ENCODE results near the gene CD99L2.

CD99L2 gene, protein sequence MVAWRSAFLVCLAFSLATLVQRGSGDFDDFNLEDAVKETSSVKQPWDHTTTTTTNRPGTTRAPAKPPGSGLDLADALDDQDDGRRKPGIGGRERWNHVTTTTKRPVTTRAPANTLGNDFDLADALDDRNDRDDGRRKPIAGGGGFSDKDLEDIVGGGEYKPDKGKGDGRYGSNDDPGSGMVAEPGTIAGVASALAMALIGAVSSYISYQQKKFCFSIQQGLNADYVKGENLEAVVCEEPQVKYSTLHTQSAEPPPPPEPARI

DNA sequence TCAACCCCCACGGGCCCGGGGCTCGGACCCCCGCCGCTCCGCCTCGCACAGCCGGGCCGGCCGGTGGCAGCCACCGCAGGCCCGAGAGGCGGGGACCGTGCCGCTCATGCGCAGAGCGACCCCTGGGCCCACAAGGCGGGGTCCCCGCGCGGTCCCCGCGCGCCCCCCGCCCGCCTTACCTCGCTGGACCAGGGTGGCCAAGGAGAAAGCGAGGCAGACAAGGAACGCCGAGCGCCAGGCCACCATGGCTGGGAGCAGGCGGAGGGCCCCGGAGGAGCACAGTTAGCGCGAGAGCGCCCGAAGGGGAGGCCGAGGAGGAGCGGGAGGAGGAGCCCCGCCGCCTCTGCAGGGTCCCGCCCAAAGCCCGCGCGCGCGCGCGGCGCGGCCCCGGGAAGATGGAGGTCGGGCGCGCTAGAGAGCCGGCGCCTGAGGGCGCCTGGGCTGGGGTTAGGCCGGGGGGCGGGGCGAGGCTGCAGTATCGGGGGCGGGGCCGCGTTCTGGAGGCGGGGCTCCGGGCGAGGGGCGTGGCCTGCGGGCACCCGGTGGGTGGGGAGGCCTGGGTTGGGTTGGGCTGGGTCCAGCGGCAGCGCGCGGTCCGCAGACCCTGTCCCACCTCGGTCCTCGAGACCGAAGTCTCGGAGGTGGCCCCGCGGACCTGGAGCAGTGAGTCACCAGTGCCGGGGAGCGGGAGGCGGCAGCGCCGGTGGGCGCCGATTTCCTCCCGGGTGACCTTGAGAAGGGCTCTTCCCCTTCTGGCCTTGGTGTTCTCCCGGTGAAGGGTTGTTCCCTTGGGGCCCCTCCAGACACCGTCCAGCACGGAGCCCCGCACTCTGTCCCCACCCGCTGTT is at the start of gene CD99L2:
Gene CD99L2, minus strand, starts transcription at position 326 of the 848 bp plus-strand sequence. Its CDS starts 80 bp downstream, at position 246.
- FAIRE-seq (peak; percentile 85), DNase-seq (ENCODE audit: insufficient read length, low spot score) (peak; percentile 82)

DNA sequence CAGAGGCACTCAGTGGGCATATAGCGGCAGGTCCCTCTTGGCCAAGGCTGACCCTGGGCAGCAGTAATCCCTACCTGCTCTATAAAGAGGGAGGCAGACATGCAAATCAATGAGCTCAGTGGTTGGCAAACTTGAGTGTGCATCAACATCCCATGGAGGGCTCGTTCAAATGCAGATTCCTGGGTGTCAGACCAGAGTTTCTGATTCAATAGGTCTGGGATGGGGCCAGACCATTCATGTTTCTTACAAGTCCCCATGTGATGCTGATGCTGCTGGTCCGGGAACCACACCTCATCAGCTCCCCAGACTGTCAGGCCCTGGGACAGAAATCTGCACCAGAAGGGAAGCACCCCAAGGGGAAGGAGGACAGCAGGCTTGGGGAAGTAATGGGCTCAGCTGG is 45.8 kb upstream of the CD99L2 start:
- FAIRE-seq = no peak
- DNase-seq (ENCODE audit: insufficient read length, low spot score) = no peak

DNA sequence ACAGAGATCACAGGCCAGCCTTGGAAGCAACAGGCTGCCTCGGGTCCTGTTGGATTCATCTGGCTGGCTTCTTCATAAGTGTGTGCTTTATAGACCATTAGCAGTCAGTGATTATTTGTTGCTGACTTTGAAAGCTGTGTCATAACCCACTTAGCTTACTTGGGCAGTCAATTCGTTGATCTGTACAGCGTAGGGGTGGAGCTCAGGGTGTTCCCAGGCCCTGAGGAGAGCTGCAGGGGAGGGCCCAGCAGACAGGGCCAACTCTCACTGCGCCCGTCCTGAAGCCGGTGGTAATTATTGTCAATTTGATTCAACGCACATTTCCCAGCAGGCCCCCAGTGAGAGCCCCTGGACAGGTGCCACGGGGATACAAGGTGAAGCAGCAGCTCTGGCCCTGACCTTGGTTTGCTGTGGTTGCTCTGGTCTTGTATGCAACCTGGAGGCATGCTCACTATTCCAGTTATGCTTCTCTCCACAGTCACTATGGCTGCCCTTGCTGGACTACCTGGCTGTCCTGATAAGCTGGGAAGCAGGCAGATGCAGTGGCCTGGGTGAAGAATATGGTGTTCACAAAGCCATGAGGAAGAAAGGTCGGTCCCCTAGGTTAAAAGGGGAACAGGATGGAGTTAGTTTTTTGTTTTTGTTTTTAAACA is 44.6 kb upstream of the CD99L2 start:
- DNase-seq (ENCODE audit: insufficient read length, low spot score) (no peak), FAIRE-seq (peak; percentile 26)

DNA sequence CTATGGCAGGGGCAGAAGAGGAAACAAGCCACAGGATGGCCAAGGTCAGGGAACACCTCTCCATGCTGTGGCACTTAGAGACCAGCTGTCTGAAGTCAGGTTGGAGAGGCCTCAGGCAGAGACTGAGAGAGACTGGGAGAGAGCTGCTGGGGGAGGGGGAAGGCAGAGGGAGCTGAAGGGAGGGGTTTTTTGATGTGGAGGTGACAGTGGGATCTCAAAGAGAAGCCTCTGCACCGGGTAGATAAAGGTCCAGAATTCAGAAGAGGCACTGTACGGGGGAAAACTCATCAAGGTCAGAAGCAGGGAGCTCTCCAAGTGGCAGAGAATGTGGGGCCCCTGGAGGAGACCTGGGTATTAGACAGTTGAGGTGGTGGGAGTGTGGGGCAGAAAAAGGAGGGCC is 43.1 kb upstream of the CD99L2 start:
- DNase-seq (ENCODE audit: insufficient read length, low spot score) (no peak), FAIRE-seq (no peak)

DNA sequence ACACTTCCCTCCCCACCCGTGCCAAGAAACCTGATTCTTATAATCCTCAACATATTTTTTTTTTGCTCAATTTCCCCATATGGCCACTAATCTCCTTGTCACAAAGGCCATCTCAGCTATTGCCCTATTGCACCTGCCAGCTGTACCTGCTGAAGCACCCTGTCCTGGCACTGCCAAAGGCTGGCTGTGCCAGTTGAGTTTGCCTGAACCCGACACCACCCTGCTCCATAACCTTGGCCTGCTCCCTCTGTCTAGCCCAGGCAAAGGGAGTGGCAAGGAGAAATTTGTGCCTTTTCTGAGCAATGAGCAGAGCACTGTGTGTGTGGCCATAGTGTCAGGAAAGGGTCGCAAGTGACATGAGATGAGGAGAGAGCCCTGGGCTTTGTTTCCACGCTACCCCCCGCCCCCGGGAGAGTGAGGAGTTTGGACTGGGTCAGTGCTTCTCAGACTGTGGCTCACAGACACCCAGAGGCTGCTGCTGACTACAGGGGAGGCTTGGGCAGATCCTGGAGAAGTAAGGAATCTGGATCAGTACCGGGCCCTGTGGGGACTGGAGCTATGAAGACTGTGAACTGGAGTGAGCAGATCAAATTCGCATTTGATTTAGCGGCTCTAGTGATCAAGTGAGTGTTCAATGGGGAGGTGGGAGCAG is 42.5 kb upstream of the CD99L2 start:
- DNase-seq (ENCODE audit: insufficient read length, low spot score) (no peak), FAIRE-seq (no peak)

DNA sequence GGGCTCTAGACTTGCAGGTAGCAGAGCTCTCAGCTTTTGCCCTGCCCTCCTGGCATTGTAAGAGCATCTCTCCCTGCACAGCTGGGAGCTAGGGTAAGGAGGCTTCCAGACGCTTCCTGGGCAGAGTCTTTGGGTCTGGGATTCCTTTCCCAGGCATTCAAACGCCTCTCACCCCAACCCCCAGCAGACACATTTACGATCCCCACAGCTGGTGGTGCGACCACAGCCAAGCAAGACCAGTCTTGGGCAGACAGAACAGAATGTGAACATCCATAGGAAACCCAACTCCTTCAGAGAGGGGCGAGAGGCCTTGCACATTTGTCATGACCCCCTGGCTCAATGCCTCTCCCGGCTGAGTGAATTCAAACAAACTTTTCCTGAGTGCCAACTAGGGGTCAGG is 38.1 kb upstream of the CD99L2 start:
- DNase-seq (ENCODE audit: insufficient read length, low spot score) (no peak), FAIRE-seq (no peak)

DNA sequence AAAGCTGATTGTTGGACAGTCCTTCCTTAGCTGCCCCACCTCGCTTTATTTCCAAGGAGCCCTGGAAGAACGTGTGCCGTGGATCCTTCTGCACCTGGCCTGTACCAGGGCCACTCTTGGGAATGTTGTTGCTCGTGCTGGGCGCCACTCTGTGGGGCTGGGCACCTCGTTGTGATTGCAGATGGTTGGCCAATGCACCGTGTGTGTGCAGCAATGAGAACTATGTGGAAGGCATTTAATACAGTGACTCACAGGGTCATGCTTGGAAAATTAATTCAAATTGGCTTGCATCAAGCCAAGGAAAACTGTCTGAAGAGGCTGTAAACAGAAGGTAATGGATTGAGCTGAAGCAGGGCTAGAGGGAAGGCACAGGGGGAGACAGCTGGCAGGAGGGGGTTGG is 37.0 kb upstream of the CD99L2 start:
- FAIRE-seq (no peak), DNase-seq (ENCODE audit: insufficient read length, low spot score) (no peak)

DNA sequence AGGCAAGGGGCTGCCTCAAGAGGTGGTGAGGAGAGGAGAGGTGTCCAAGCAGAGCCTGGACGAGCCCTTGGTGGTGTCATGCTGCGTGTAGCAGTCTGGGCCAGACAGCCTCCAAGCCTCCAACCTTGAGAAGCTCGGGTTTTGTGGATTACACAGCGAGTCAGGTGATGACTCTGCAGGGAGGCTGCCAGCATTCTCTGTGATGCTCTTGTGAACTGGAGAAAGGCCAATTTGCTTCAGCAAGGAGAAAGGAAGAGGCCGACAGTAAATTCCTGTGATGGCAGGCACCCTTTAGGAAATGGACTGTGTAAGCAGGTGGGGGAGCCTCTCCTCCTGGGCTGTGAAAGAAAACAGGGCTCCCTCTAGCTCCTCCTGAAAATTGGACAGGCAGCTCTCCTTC is 36.0 kb upstream of the CD99L2 start:
- FAIRE-seq (no peak), DNase-seq (ENCODE audit: insufficient read length, low spot score) (no peak)

DNA sequence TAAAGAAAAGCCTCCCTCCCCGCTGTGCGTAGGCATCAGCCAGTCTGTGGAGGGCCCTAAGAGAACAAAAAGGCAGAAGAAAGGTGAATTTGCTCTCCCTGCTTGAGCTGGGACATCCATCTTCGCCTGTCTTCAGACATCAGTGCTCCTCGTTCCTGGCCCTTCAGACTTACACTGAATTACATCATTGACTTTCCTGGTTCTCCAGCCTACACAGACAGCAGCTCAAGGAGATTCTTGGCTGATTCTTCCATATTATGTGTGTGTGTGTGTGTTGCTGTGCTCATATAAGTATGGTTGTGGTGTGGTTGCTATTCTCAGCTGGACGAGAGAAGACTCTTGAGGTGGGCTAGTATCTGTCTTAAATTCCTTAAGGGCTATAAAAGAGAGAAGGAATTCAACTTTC is 35.5 kb upstream of the CD99L2 start:
- FAIRE-seq (no peak), DNase-seq (ENCODE audit: insufficient read length, low spot score) (no peak)

DNA sequence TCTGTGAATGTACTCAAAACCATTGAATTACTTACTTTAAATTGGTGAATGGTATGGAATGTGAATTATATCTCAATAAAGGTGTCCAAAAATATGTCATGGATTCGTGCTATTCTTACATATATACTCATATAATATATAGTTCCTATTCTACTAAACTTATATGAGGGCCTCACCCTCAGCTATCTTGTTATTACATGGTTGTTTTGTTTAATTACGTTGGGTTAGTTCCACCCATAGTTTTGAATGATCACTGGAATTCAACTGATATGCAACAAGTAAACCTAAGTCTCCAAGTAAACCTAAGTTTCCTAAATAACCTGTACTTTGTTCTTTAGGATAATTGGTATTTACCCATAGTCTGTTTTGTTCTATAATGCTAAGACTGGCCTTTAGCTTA is 30.6 kb upstream of the CD99L2 start:
- no peak for DNase-seq (ENCODE audit: insufficient read length, low spot score)
- FAIRE-seq = no peak

DNA sequence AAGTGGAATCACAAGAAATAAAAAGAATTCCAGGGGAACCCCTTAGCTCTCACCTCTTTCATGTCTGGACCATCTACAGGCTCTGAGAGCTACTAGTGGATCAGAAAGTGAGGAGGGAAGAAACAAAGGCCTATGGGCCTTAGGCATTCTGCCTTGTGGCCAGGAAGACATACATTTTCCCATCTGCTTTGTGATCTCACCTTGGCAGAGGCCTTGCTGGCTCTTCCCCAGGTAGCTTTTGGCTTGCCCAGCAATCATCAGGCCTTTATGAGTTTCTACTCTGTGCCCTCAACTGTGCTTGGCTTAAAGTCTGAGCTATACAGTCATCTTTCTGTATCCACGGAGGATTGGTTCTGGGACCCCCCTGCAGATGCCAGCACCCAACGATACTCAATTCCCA is 28.3 kb upstream of the CD99L2 start:
- FAIRE-seq (no peak), DNase-seq (ENCODE audit: insufficient read length, low spot score) (no peak)

DNA sequence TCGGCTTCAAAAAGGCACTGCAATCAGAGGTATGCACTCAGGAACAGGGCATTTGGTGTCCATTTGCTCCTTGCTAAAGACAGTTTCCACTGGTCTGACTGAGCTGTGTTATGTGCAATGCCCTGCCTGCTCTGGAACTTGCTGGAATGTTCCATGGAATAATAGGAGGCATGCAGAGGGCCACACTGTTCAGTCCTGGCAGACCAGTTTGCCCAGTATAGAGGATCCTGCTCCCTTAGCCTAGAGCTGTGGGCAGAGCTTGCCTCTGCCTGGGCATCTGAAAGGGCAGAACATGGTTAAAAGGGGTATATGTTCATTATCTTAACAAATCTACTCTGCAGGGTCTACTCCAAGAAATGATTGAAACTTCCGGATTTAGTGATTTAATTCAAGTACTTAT is 27.8 kb upstream of the CD99L2 start:
- DNase-seq (ENCODE audit: insufficient read length, low spot score) (no peak), FAIRE-seq (peak; percentile 48)

DNA sequence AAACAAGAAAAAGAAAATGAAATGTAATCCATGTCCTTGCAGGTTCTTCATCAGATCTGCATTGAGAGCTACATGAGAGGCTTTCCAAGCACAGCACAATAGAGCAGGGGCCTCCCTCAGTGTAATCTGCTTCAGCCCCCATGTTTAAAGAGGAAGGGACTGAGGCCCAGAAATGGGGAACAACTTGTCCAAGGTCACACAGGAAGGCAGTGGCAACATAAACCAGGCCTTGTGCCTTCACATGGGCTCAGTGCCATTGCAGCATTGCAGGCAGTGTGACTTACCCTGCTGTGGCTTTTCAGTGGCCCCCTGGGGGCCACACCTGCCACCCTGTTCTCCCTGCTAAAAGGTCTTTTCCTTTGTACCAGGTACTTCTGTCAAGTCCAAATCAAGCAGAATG is 20.9 kb upstream of the CD99L2 start:
- DNase-seq (ENCODE audit: insufficient read length, low spot score) = no peak
- FAIRE-seq = no peak

DNA sequence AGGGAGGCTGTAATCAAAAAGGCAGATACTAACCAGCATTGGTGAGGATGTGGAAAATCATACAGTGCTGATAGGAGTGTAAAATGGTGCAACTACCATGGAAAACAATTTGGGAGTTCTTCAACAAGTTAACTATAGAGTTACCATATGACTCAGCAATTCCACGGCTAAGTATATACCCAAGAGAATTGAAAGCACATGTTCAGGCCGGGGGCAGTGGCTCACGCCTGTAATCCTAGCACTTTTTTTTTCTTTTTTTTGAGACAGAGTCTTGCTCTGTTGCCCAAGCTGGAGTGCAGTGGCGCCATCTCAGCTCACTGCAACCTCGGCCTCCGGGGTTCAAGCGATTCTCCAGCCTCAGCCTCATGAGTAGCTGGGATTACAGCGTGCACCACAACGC is 15.0 kb upstream of the CD99L2 start:
- no peak for DNase-seq (ENCODE audit: insufficient read length, low spot score)

DNA sequence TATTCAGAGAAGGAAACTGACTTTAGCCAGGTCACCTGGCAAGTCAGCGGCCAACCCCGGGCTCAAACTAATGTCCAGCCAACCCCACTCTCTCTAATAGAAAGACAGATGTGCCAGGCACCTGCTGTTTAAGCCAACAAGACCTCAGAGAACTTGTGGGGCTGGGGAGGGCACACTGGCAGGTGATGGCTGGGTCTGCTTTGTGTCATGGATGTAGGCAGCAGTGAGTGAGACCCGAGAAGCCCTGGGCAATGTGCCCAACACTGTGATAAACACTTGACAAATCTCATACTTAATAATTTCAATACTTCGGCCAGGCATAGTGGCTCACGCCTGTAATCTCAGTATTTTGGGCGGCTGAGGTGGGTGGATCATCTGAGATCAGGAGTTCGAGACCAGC is 9.0 kb upstream of the CD99L2 start:
- no peak for FAIRE-seq
- no peak for DNase-seq (ENCODE audit: insufficient read length, low spot score)

More for the DNA sequence above, 15.0 kb upstream of the CD99L2 start:
- FAIRE-seq = no peak

DNA sequence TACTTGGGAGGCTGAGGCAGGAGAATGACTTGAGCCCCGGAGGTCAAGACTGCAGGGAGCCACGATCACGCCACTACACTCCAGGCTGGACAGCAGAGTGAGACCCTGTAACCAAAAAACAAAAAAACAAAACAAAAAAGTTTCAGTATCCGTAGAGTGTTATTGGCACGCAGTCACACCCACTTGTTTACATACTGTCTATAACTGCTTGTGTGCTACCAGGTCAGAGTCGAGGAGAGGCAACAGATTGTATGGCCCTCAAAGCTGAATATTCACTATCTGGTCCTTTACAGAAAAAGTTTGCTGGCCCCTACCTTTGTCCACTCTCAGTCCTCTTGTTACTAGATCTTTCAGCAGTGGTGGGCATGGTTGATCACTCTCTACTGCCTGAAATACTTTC is 8.2 kb upstream of the CD99L2 start:
- FAIRE-seq (no peak), DNase-seq (ENCODE audit: insufficient read length, low spot score) (no peak)

DNA sequence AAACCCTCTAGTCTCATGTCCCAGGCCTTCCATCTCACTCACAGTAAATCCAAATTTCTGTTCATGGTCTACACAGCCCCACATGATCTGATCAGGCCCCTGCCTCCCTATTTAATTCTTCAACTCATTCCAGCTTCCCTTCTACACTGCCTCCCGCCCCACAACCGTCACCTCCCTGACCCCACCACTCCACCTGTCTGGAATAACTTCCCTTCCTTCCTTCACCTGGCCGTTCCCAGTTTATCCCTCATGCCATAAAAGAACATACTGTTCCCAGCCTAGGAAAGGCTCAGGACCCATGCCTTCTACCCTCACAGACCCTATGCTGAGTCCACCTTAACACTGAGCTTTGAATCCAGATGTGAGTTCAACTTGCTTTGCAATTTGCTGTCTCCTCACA is 6.8 kb upstream of the CD99L2 start:
- FAIRE-seq = no peak
- no peak for DNase-seq (ENCODE audit: insufficient read length, low spot score)

DNA sequence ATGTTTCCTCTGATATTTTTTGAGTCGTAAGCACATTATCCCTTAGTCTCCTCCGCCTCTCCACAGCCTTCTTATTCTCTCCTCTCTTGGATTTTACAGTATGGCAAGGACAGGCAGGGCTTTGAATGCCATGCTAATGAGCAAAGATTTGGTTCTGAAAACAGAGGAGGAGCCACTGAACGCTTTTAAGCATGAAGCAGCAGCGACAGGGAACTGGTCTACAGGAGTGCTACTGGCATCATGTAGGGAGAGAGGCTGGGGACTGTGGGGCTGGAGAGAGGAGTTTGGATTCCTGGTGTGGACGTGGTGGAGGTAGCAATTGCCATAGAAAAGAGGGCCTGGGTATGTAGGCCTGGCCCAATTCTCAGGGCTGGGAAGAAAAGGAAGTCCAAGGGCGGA is 4.6 kb upstream of the CD99L2 start:
- no peak for FAIRE-seq
- no peak for DNase-seq (ENCODE audit: insufficient read length, low spot score)

DNA sequence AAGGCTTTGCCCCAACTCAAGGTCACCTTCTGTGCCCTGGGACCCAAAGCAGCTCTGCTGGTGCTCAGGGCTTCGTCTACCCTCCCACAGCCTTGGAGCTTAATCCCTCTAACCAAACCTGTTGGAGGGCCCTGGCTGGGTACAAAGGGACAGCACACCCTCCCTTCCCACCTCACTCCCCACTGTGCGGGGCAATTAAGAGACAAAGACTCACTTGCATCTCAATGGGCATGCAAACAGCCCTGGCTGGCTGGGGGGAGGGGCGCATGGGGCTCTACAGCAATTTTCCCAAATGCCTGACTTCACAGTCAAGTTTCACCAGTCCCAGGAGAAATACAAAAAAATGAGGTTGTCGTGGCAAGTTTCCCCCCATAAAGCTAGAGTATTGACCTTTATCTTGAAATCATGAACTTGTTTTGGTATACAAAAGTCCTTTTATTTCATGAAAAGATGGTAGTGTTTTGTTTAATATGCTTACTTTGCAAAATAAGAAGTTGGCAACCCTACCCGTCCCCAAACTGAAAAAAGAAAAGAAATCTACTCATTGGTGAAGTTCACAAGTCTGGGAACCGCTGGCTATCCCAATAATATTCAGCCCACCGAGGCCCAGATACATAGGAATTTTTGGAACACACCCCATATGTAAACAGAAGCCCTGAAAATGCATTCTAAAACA is 4.1 kb upstream of the CD99L2 start:
- FAIRE-seq = no peak
- no peak for DNase-seq (ENCODE audit: insufficient read length, low spot score)

DNA sequence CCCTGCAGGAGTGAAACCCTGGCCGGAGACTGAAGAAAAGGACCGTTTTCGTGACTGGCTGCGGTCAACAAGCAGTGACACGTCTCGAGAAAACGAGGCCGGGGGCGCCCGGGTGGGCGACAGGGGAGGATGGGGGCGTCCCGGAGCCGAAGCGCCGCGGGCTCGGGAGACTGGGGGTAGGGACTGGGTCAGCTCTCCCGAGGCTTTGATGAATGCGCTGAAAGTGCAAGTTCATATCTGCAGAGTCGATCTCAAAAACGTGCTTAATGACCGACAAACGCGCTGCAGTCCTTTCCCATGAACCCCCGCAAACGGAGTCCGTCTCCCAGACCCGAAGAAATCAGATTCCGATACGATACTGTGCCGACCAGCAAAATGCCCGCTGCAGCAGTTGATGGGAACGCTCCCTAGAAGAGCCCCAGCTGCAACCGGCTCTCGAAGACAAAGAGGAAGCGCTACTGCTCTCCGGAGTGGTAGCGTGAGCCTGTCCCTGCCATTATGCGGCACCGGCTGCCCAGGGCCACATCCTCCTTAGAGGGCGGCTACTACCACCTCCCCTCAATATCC is 806 bp upstream of the CD99L2 start:
- no peak for DNase-seq (ENCODE audit: insufficient read length, low spot score)
- FAIRE-seq = peak; percentile 80

Measured in GM19239 (cell line).